GM18517 (cell line): ENCODE measurements around the gene TAF15.

Source experiments
- ATAC-seq: cut with Tn5 transposase; IDR thresholded peaks from one replicate; pipeline ENCODE4 v1.9.1; 2021; ENCODE audit warnings: mild to moderate bottlenecking, moderate library complexity; ENCODE audit not compliant: unreplicated experiment

The TAF15 gene

DNA sequence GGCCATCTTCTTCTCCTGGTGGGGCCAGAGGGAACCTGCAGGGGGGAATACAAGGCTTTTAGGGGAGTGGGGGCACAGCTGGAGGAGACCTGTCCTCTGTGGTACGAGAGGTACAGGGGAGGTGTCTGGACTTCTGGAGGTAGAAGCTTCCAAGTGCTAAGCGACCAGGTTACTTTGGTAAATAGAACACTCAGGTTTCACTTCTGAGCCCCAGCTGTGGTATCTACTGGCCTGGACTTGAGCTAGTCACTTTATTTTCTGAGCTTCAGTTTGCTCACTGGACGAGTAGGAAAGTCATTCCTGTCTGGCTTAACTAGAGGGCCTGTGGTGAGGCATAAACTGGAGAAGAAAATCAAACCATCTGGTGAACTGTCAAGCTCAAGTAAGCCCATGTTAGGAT is 59.5 kb downstream of the TAF15 start, which contains the start of gene HEATR9:
HEATR9 (minus strand) TSS at position 155 of the 400 bp plus-strand sequence; CDS start at position 6, 149 bp downstream.
- ATAC-seq, result no peak

DNA sequence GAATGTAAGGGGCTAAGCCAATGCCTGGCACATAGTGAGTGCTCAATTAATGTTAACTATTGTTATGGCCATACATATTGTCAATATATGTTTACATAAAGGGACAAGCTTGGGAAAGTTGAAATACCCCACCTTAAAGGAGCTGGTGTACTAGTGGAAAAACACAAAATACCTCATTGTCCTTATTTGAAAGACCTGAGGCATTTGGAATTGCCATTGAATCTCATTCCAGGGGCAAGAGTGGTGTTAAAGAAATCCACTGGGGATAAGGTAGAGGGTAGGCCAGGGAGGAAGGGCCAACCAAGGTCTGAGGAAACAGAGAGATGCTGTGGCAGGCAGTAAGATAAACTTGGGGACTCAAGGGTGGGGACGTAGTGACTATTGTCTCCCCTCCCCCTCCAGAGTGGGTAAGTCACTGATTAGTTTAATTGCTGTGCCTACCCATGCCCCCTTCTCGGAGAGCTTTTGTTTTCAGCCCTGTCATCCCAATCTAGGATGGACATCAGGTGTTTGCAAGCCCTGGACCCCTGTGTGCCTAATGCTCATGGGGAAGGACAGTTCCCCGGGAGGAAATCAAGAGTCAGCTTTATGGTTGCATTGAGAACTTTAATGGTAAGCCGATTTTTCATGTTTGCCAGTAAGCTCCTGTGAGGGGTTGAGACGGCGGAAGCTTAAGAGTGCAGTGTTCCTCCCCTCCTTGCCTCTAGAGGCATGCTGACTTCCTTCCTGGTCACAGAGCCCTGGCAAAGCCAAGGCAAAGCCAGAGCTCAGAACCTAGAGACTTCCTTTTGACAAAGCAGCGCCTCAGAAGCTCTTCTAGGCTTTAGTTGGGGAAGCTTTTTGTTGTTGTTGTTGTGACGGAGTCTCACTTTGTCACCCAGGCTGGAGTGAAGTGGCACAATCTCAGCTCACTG is 61.9 kb downstream of the TAF15 start:
- no peak for ATAC-seq

DNA sequence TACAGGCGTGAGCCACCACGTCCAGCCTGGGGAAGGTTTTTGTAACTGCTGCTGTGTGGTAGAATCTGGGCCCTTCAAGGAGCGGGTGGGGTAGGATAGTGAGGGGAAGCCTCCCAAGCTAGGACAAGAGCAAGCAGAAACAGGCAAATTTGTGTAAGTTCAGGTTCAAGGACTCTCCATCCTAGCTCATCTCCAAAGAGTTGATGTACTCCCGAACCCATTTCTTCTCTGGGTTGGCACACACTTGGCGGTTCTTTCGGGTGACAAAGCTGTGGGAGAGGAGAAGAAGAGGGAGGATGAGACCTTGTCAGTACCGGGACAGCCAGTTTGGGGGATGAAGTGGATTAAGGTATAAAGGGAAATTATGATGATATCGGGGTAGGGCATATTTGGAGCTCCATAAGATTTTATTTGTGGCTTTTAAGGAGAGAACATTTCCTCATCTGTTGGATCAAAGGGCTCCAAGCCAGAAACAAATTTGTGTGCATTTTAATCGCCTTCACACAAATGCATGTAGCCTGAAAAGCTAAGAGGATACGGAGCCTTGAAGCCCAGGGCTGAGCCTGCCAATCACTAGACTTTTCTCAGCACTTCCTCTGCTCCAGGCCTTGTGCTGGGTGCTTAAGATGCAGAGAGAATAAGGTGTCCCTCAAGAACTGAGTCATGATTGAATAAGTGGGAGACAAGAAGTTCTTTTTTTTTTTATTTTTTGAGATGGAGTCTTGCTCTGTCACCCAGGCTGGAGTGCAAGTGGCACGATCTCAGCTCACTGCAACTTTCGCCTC is 63.1 kb downstream of the TAF15 start:
- ATAC-seq, result no peak

DNA sequence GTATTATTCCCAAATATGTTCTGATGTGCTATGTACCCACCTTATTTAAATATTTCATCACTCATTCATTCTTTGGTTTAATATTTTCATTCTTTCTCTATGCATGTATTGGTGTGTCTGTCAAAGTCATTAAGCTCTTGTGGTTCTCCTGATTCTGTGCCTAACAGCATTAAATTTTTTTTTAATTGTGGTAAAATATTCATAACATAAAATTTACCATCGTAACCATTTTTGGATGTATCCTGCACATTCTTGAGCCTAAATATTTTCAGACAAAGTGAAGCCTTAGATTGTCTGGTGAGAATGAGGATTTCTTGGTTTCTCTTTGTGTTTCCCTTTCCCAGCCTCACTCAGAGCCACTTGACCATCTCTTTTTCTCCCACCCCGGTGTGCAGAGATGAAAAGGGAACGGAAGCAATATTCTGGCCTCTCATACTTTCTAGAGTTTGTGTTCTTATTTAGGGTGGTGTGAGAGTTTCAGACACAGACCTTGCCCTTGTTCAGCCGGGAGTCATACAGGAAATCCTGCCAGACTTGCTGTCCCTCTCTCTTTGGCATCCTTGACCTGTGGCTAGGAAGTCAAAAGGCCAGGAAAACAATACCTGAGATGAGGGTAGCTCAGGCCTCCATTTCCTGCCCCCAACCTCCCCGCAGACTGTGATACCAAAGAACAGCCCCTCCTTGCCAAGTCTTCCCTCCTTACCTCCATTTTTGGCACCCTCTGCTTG is 66.0 kb downstream of the TAF15 start:
- ATAC-seq, result no peak

DNA sequence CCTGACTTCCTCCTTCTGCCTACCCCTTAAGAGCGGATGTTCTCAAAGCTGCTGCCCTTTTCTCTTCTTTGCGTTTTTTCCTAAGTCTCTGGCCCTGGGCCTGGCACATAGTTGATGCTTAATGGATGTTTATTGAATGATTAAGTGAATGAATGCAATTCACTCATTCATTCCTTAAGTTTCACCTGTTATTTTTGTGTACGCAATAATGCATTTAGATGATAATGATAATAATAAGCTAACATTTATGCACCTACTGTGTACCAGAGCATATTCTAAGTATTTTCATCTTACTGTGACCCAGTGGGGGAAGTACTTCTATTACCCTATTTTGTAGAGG is 66.5 kb downstream of the TAF15 start:
- no peak for ATAC-seq

DNA sequence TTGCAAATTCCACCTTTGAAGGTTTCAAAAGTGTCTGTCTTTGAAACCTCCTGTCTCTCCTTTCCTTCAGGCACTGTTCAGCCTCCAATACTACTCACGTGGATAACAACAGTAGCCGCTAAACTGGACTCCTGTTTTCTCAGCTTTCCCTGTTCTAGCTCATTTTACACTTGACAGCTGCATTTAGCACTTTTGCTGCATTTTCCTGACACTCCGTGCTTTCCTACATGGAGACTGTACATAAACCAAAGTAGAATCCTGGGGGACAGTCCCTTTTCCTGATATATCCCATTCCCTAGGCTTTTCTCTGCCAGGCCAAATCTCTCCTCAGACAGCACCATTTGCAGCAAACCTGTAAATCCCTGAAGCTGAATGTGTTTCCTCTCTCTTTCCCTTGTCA is 67.2 kb downstream of the TAF15 start:
- no peak for ATAC-seq

DNA sequence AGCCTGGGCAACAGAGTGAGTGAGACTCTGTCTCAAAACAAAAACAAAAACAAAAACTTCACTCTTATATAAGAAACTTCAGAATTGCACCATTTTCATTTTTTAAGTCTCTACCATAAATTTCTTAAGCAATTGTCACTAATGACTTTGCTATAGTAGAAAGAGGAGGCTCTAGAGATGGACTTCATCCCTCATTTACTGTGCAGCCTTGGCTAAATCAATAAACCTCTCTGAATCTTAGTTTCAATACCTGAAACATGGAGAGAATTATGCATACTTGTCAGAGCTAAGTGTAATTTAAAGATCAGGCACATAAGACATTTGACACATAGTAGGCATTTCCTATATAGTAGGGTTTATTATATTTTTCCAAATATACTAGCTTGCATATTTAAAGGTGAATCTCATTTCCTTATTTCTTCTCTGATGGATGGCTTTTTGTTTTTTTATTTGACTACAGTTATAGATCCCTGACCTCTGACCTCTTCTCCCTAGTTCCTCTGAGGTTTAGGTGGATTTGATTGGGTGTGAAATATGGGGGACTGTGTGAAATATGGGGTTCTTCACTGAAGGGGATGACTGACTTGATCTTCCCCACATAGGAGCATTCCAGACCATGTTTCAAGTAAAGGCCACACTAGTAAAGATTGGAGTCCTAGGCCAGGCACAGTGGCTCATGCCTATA is 68.2 kb downstream of the TAF15 start:
- ATAC-seq, result no peak

DNA sequence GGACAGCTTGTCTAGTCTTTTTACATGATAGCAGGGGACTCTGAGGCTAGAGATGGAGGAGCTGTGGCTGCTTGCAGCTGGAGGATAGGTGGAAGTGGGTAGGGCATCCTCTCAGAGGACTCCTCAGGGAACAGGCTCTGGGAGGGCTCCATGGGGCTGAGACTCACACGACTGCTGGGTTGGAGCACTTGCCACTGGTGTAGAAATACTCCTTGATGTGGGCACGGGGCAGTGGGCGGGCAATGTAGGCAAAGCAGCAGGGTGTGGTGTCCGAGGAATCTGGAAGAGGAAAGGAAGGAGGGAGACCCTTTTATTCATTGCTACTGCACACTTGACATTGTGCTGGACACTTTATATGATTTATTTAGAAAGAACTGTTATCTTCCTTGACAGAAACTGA is 69.1 kb downstream of the TAF15 start:
- no peak for ATAC-seq

DNA sequence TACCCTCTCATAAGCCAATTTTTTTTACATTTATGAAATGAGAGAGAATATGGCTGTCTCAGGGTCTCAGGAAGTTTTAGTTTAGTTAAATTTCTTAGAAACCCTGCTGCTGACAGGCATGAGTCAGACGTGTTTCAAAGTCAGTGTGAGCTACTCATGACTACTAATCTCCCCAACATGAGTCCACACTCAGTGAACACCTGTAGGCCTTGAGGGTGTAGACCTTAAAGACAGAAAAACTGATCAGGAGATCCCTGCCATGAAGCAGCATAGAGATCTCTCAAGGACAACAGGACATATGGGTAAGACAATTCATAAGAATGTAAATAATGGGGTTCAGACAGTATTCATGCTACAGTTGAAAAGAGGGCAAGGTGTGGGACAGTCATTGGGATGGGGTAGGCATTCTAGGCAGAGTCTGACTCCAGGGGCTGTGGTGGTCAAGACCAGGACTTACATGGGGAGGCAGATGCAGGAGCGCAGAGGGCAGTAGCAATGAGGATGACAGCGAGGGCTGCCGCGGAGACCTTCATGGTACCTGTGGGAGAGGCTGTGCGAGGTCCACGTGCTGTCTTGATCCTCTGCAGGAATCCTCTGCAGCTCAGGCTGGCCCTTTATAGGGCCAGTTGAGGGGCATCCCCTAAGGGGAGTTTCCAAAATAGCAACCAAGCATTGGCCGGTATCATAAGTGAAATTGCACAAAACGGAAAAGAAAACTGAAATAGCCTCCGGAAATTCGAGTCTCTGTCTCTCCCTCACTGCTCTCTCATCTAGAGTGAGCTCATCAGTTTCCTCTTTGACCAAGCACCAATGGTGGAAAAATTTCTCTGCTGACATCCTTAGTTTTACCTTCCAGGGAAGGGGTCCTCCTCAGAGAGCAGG is 70.7 kb downstream of the TAF15 start, which contains the start of gene CCL5:
CCL5 (minus strand) TSS at position 588 of the 882 bp plus-strand sequence.
- peak; percentile 94 for ATAC-seq

DNA sequence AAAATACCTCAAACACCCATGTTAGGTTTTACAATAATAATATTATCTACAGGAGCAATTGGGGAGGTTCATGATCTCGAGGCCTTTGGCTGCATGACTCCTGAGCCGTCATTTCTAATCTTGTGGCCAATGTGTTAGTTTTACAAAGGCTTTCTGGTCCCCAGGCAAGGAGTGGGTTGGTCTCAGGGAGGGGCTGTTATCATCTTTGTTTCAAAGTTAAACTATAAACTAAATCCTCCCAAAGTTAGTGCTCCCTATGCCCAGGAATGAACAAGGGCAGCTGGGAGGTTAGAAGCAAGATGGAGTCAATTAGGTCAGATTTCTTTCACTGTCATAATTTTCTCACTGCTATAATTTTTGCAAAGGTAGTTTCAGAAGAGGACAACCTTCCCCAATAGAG is 80.0 kb downstream of the TAF15 start:
- no peak for ATAC-seq

DNA sequence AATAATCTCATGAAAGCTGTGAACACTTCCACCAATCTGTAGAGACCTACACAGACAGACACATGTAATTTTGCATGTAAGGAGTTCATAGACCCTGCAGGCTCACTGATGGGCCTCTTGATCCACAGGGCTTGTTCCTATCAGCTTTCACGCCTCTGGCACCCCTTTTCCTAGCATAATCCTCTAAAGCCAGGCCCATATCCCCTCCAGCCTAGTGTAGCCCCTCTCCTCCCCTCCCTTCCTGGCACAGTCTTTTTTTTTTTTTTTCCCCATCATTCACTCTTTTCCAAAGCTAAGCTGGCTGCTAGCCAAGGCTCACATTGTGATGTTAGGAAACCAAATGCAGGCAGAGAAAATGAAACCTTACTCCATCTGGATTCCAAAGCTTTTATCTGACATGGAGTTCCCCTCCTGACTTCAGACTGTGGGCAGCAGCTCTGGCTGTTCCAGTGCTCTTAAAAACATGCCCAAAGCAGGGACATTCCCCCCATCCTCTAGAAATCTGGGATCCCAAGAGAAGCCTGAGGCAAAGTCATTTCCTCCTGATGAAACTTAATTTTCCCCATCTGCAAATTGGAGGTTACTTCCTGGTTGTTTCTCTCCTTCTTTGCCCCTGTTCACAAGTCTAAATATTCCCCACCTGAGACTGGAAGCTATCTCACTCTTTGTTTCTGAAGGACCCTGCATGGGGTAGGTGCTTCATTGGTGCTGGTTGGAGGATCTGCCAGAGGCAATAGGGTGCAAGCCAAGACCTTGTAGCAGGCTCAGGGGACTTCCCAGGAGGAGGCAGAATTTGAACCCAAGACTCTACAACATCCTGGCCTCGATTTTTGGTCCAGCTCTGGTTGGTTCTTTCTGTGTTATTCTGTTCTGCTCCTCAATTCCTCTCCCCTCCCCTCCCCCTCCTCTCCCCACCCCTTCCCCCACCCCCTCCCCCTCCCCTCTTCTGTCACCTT is 80.8 kb downstream of the TAF15 start:
- no peak for ATAC-seq

DNA sequence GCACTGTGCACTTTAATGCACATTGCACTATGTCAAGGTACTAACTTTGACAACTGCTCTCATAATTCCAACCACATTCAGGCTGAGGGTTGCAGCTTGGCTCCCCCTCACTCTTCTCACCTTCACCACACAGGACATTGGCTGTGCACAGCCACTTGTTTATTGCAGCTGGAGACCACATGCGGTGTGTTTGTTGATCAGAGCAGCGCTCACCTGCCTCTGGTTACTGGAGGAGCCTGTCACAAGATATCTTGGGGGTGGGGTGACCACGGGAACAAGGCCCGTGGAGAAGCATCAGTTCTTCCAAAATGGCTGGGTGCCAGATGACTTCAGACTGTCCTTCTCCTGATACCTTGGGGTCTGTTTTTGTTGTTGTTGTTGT is 81.5 kb downstream of the TAF15 start:
- no peak for ATAC-seq

DNA sequence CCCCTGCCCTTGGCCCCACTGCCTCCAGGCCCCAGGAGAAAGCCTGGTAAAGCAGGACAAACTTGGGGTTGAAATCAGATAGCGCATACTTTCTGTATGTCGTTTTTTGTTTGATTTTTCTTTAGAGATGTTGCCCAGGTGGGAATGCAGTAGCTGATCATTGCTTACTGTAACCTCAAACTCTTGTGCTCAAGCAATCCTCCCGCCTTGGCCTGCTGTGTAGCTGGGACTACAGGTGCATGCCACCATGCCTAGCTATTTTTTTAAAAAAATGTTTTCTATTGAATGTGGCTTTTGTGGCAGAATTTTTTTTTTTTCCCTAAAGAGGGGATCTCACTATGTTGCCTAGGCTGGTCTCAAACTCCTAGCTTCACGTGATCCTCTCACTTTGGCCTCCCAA is 82.0 kb downstream of the TAF15 start:
- ATAC-seq, result no peak

DNA sequence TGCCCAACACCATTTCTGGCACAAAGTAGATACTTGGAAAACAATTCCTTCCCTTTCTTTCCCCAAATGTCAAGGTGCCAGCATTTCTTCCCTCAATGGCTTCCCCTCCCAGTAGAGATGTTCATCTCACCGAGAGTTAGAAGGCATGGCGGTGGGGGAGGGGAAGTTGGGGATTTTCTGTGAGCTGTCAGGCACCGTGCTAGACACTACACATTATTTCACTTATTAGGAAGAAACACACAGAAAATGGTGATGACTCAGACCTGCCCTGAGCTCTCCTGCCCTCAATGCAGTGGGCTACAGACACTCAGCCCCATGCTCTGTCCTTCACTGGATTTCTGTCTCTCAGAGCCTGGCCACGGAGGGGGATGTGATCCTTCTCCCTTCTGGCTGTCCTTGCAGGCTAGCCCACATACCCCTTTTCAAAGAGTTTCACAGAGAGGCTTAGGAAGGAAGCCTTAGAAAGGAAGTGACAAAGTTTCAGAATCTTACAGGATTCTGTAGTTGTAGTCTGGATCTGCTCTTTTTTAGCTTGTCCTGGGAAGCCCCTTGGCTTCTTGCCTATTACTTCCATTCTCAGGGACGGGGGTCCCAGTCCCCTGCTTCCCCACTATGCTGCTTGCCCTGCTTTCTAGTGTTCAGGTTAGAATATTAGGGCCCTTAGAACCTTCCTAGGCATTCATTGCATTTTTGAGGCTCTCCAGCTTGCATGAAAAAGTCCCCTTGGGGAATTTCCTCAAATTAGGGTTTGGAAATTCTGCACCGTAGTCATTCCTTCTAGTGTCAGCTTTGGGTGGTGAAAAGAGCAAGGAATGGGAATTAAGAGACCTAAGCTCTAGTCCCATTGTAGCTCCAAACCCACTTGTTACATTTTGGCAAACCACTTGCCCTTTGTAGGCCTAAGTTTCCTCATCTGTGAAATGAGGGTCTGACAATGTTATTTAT is 83.1 kb downstream of the TAF15 start:
- ATAC-seq, result no peak

DNA sequence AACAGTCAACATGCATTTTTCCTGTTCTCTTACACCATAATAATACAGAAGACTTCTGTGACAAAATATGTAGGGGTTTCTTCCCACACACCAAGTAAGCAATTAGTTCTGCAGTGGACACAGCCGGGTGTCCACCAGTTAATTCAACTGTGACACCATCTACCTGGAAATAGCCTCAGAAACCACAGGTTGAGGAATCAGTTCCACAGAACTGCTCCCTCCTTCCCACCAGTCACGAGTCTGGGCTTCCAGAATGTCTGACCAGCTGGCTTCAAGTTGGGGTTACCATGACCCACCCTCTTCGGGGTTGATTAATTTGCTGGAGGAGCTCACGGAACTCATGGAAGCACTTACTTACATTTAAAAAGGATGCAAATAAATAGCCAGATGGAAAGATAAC is 84.5 kb downstream of the TAF15 start:
- ATAC-seq, result no peak

DNA sequence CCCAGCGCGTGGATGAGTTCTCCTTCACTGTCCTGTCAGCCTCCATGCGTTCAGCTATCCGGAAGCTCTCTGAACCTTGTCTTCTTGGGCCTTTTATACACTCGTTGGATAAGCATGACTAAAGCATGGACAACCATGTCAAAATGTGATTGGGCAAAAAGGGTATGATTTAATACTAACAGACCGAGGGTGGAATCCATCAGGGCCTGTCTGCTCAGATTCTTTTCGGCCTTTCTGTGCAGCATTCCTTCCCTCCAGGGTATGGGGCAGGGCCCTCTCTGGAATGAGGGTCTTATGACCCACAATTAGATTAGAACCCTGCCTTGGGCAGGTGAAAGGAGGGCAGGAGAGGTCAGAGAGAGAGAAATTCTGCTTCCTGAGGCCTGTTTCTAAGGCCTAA is 84.9 kb downstream of the TAF15 start:
- ATAC-seq, result no peak
